Uterus (tissue), 4 donors: ENCODE measurements around the gene STX10. TPM values are rescaled to one million over a fixed set of nuclear protein-coding genes. Genes with fewer than 3 reads are reported as not detected.

Source experiments
- DNase-seq, 2 donors: peaks; one replicate each; pipeline ENCODE4 v3.0.0-alpha.2; 2019 to 2020
- H3K27ac ChIP-seq, 2 donors: fragments of 200-600 bp; sonication (generic); 1 replicate in 1 of 2; 2 replicates in 1 of 2; pipeline ENCODE4 v1.5.1; 2016 to 2018
- H3K27me3 ChIP-seq, 2 donors: fragments of 200-600 bp; sonication (generic); one replicate each; pipeline ENCODE4 v1.5.1; 2018 to 2019; ENCODE audit warnings: control low read depth in 1 of 2
- H3K36me3 ChIP-seq, 2 donors: fragments of 200-600 bp; sonication (generic); one replicate each; pipeline ENCODE4 v1.5.1; 2019; ENCODE audit warnings: control low read depth in 1 of 2
- H3K4me1 ChIP-seq, 2 donors: fragments of 200-600 bp; sonication (generic); one replicate each; pipeline ENCODE4 v1.5.1; 2018 to 2019; ENCODE audit warnings: control low read depth in 1 of 2
- H3K4me3 ChIP-seq, 2 donors: fragments of 200-600 bp; sonication (generic); 1 replicate in 1 of 2; 2 replicates in 1 of 2; pipeline ENCODE4 v1.5.1; 2018 to 2019; ENCODE audit warnings: mild to moderate bottlenecking in 1 of 2
- H3K9me3 ChIP-seq, 2 donors: fragments of 200-600 bp; sonication (generic); one replicate each; pipeline ENCODE4 v1.5.1; 2019; ENCODE audit warnings: control low read depth in 1 of 2
- POLR2A ChIP-seq, 2 donors: fragments of 450-650 bp; IDR thresholded peaks; one replicate each; pipeline ENCODE4 v1.6.1; 2016; ENCODE audit warnings: antibody characterized with exemption in 2 of 2, mild to moderate bottlenecking in 1 of 2, moderate library complexity in 1 of 2
- intact Hi-C: fragments of 100-400 bp; cut with DNase I; formaldehyde crosslinking; loops from one replicate; pipeline ENCODE4 v1.15.1; 2023; ENCODE audit warnings: low total_unique reads
- total RNA-seq, 4 donors: library from RNA; depleted of rRNA in 3 of 4; stranded (reverse); fragments of >200 nt in 3 of 4; gene quantifications; one replicate each; pipeline versions ENCODE4 v1.1.0 to v1.2.4, GENCODE V29; 2014 to 2023
- TF ChIP-seq, protein P1 (sequence below), 4 experiments: fragments of 200-600 bp in 2 of 4; fragments of 450-650 bp in 2 of 4; sonication (generic) in 2 of 4; IDR thresholded peaks; one replicate each; pipeline ENCODE4 v1.5.1; 2016 to 2019; ENCODE audit warnings: antibody characterized with exemption in 4 of 4, mild to moderate bottlenecking in 2 of 4, moderate library complexity in 1 of 4
- donor health status: DM: yes; HTN: yes; CAD: no.

The STX10 gene
- total RNA-seq, 4 donors from 2014 or later: 42.2 to 72.1 (median 44.8) TPM

DNA sequence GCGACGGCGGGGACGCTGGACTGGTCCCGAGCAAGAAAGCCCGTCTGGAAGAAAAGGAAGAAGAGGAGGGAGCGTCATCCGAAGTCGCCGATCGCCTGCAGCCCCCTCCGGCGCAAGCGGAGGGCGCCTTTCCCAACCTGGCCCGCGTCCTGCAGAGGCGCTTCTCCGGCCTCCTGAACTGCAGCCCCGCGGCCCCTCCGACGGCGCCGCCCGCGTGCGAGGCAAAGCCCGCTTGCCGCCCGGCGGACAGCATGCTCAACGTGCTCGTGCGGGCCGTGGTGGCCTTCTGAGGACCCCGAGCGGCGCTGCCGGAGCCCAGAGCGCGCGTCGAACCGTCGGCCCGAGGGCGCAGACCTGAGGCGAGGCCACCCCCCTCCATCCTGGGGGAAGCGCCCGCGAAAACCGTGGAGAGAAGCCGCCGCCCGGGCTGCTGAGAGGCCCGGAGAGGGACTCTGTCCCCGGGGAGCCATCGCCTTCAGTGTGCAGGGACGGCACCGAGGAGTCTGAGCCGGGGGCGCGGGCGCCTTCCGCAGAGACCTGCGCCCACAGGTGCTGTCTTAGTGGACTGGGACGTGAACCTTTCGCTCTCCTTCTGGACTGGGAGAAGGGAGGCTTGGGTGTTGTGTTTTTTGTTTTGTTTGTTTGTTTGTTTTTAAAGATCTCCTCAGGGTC, 3.5 kb upstream of the STX10 start:
- peak; percentile 40 to 59 for DNase-seq
- Histone ChIP-seq H3K4me3 (peak overlapping the region; percentile 79 to 81), H3K27me3 (no peaks in the 10 kb centered on the region), H3K4me1 (peaks cover 0 to 7% of the 10 kb centered on the region in 2 donors), H3K9me3 (no peaks in the 10 kb centered on the region), H3K36me3 (no peaks in the 10 kb centered on the region), H3K27ac (peak overlapping the region; percentile 94 to 98)
- intact Hi-C loops: no loop called here
- no peak for TF ChIP-seq POLR2A (IDR thresholded peaks at IDR 0.05)
- TF ChIP-seq, protein P1, sequence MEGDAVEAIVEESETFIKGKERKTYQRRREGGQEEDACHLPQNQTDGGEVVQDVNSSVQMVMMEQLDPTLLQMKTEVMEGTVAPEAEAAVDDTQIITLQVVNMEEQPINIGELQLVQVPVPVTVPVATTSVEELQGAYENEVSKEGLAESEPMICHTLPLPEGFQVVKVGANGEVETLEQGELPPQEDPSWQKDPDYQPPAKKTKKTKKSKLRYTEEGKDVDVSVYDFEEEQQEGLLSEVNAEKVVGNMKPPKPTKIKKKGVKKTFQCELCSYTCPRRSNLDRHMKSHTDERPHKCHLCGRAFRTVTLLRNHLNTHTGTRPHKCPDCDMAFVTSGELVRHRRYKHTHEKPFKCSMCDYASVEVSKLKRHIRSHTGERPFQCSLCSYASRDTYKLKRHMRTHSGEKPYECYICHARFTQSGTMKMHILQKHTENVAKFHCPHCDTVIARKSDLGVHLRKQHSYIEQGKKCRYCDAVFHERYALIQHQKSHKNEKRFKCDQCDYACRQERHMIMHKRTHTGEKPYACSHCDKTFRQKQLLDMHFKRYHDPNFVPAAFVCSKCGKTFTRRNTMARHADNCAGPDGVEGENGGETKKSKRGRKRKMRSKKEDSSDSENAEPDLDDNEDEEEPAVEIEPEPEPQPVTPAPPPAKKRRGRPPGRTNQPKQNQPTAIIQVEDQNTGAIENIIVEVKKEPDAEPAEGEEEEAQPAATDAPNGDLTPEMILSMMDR (IDR thresholded peaks at IDR 0.05): peak in 2 of 4 experiments; percentile 2 to 17

DNA sequence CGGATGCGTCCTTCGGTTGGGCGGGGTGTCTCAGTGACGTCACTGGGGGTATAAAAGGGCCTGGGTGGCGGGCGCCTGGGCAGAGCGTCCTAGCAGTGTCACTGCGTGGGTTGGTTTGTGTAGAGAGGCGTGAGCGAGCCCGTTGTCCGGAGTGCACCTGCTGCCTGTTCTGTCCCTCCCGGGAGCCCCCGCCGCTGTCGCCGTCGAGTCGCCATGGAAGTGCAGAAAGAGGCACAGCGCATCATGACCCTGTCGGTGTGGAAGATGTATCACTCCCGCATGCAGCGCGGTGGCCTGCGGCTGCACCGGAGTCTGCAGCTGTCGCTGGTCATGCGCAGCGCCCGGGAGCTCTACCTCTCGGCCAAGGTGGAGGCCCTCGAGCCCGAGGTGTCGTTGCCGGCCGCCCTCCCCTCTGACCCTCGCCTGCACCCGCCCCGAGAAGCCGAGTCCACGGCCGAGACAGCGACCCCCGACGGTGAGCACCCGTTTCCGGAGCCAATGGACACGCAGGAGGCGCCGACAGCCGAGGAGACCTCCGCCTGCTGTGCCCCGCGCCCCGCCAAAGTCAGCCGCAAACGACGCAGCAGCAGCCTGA, 2.9 kb upstream of the STX10 start:
- no peaks in the 10 kb centered on the region for H3K9me3 ChIP-seq
- TF ChIP-seq, protein P1 (IDR thresholded peaks at IDR 0.05): peak in 2 of 4 experiments; percentile 15 to 43
- peak; percentile 99 to 100 for TF ChIP-seq POLR2A (IDR thresholded peaks at IDR 0.05)
- H3K4me3 ChIP-seq: peak overlapping the region; percentile 79 to 81
- H3K27ac ChIP-seq: peak overlapping the region; percentile 94 to 98
- no peaks in the 10 kb centered on the region for H3K27me3 ChIP-seq
- peak; percentile 97 to 98 for DNase-seq
- H3K4me1 ChIP-seq: peaks cover 0 to 7% of the 10 kb centered on the region in 2 donors
- intact Hi-C loops: no loop called here
- H3K36me3 ChIP-seq: no peaks in the 10 kb centered on the region

DNA sequence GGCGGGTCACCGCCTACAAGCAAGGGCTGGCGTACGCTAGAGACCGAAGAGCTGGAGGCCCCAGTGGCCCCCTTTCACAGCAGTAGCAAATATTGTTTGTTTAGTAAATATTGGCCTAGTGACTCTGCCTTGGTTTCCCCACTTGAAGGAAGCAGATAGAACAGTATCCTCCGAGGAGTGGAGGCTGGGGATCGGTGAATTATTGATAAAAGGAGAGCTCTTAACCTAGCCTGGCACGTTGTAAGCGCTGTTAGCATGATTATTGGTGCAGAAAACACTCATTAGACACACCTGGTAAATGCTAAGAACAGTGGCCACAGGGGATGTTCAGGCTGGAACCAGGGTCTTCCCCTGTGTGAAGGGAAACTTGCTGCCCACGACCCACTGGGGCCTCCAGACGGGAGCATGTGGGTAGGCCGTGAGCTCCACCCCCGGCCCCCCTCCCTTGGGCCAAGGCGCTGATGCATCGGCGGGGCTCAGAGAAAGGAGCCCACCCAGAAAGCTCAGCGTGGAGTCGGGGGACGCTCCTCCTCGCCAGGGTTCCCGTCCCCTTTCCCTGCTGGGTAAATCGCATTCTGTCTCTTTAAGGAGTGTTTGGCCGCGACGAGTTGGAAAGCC, 2.3 kb upstream of the STX10 start:
- no peak for DNase-seq
- TF ChIP-seq, protein P1 (IDR thresholded peaks at IDR 0.05): no peak
- TF ChIP-seq POLR2A (IDR thresholded peaks at IDR 0.05): no peak
- intact Hi-C loops: no loop called here
- Histone ChIP-seq H3K4me1 (peaks cover 0 to 7% of the 10 kb centered on the region in 2 donors), H3K9me3 (no peaks in the 10 kb centered on the region), H3K27ac (peak overlapping the region; percentile 94 to 98), H3K27me3 (no peaks in the 10 kb centered on the region), H3K36me3 (no peaks in the 10 kb centered on the region), H3K4me3 (peak overlapping the region; percentile 79 to 81)

DNA sequence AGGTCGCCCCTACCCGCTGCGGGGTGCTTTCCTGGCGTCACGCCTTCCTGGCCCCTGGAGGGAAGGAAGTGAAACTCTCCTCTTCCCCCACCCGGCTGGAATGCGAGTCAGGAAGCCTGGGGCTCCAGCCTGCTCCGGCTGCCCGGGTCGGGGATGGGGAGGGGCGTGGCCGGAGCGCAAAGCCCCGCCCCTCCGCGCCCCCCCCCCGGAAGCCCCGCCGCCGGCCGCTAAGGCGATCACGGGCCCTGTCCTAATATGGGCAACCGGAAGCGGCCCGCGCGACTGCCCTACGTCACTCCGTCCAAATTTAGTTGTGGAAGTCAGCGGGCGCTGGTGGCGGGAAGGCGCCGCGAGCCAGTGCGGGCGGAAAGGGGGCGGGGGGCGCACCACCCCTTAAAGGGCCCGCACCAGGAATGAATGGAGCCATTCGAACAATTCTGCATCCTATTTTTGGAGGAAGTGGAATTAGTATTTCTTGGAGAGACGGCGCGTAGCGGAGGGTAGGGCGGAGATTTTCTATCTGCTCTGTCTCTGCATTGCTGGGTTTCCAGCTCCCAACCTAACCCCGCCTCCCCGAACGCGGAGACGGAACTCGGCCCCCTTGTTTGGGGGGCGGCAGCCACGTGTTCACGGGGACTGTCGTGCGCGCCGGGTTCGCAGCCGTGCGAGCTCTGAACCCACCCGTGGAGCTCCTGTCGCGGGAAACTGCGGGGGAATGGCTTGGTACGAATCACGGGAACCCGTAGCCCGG, 1.6 kb upstream of the STX10 start:
- Histone ChIP-seq H3K4me3 (peak overlapping the region; percentile 81 to 84), H3K4me1 (peaks cover 0 to 7% of the 10 kb centered on the region in 2 donors), H3K27ac (peak overlapping the region; percentile 94 to 98), H3K27me3 (no peaks in the 10 kb centered on the region), H3K9me3 (no peaks in the 10 kb centered on the region), H3K36me3 (no peaks in the 10 kb centered on the region)
- DNase-seq: peak; percentile 98
- TF ChIP-seq, protein P1 (IDR thresholded peaks at IDR 0.05): peak; percentile 5 to 42 (median 24)
- peak; percentile 95 to 98 for TF ChIP-seq POLR2A (IDR thresholded peaks at IDR 0.05)
- intact Hi-C loops: no loop called here
